Suprapubic skin (tissue), 4 donors: ENCODE data around the gene ACACB. TPM values are rescaled to one million over a fixed set of nuclear protein-coding genes. Genes with fewer than 3 reads are reported as not detected.
A peak's percentile ranks its signal among the peaks of the same experiment; 100 is the strongest.

Experiments
- DNase-seq, 2 donors: peaks; one replicate each; pipeline ENCODE4 v3.0.0-alpha.2; 2019; ENCODE audit warnings: low spot score in 2 of 2
- H3K27ac ChIP-seq: fragments of 200-600 bp; sonication (generic); one replicate; pipeline ENCODE4 v1.5.1; 2019
- H3K27me3 ChIP-seq: fragments of 200-600 bp; sonication (generic); one replicate; pipeline ENCODE4 v1.5.1; 2019
- H3K36me3 ChIP-seq: fragments of 200-600 bp; sonication (generic); one replicate; pipeline ENCODE4 v1.5.1; 2019
- H3K4me1 ChIP-seq: fragments of 200-600 bp; sonication (generic); one replicate; pipeline ENCODE4 v1.5.1; 2019
- H3K4me3 ChIP-seq: fragments of 200-600 bp; sonication (generic); one replicate; pipeline ENCODE4 v1.5.1; 2019; ENCODE audit warnings: mild to moderate bottlenecking
- H3K9me3 ChIP-seq: fragments of 200-600 bp; sonication (generic); one replicate; pipeline ENCODE4 v1.5.1; 2019
- CTCF ChIP-seq, 2 donors: fragments of 200-600 bp in 1 of 2; fragments of 450-650 bp in 1 of 2; sonication (generic) in 1 of 2; IDR thresholded peaks; one replicate each; pipeline ENCODE4 v1.5.1; 2016 to 2019; ENCODE audit warnings: antibody characterized with exemption in 2 of 2, mild to moderate bottlenecking in 1 of 2, moderate library complexity in 1 of 2
- EP300 ChIP-seq: sonication (generic); formaldehyde crosslinking; IDR thresholded peaks from one replicate; pipeline ENCODE4 v1.6.1; 2017; ENCODE audit warnings: antibody characterized with exemption
- POLR2A ChIP-seq, 2 donors: fragments of 450-650 bp; IDR thresholded peaks; one replicate each; pipeline ENCODE4 v1.6.1; 2017; ENCODE audit warnings: antibody characterized with exemption in 2 of 2, mild to moderate bottlenecking in 2 of 2, moderate library complexity in 2 of 2
- POLR2AphosphoS5 ChIP-seq, 3 donors: sonication (generic); formaldehyde crosslinking; IDR thresholded peaks; one replicate each; pipeline ENCODE4 v1.6.1; 2017; ENCODE audit warnings: antibody characterized with exemption in 3 of 3
- WGBS: methylation state at CpG from one replicate; pipeline ENCODE4 v1.1.5; 2018; 5-methylcytosine and 5-hydroxymethylcytosine counted together
- total RNA-seq, 4 donors: library from RNA; depleted of rRNA; stranded (reverse); fragments of >200 nt; gene quantifications; one replicate each; pipeline ENCODE4 v1.1.0, GENCODE V29; 2016

ACACB gene
- total RNA-seq, 4 donors from 2014 or later = 19.2 to 90.8 (median 56.9) TPM

- no peaks in the 10 kb centered on the region for H3K27me3 ChIP-seq
- peaks cover 22% of the 10 kb centered on the region for H3K4me1 ChIP-seq
- 71% methylated on average over 2 of the region's 2 CpGs for WGBS
- no peaks in the 10 kb centered on the region for H3K36me3 ChIP-seq
- H3K27ac ChIP-seq = no peak overlapping the region
- DNase-seq = no peak
- no peaks in the 10 kb centered on the region for H3K9me3 ChIP-seq
- H3K4me3 ChIP-seq = no peak overlapping the region
- TF ChIP-seq POLR2AphosphoS5 (IDR thresholded peaks at IDR 0.05) = no peak
- no peak for TF ChIP-seq EP300
- no peak for TF ChIP-seq POLR2A (IDR thresholded peaks at IDR 0.05)
- TF ChIP-seq CTCF (IDR thresholded peaks at IDR 0.05) = no peak
These were observed 3.7 kb downstream of the ACACB start for GRCh38 chr12:109120095-109120494.

- WGBS = 74% methylated on average over 4 of the region's 4 CpGs
- no peak for DNase-seq
- H3K36me3 ChIP-seq = no peaks in the 10 kb centered on the region
- no peak for TF ChIP-seq POLR2AphosphoS5 (IDR thresholded peaks at IDR 0.05)
- TF ChIP-seq CTCF (IDR thresholded peaks at IDR 0.05) = no peak
- no peak for TF ChIP-seq EP300
- no peak for TF ChIP-seq POLR2A (IDR thresholded peaks at IDR 0.05)
- H3K9me3 ChIP-seq = no peaks in the 10 kb centered on the region
- H3K27me3 ChIP-seq = no peaks in the 10 kb centered on the region
- H3K4me3 ChIP-seq = no peak overlapping the region
- no peak overlapping the region for H3K27ac ChIP-seq
- H3K4me1 ChIP-seq = peaks cover 18% of the 10 kb centered on the region
These were observed 4.2 kb downstream of the ACACB start for GRCh38 chr12:109120557-109120956.

- WGBS = 90% methylated on average over 3 of the region's 3 CpGs
- H3K4me3 ChIP-seq = no peak overlapping the region
- H3K27me3 ChIP-seq = no peaks in the 10 kb centered on the region
- no peaks in the 10 kb centered on the region for H3K9me3 ChIP-seq
- H3K4me1 ChIP-seq = peaks cover 10% of the 10 kb centered on the region
- TF ChIP-seq CTCF (IDR thresholded peaks at IDR 0.05) = no peak
- TF ChIP-seq POLR2AphosphoS5 (IDR thresholded peaks at IDR 0.05) = no peak
- no peak for TF ChIP-seq EP300
- no peak for TF ChIP-seq POLR2A (IDR thresholded peaks at IDR 0.05)
- DNase-seq = no peak
- no peak overlapping the region for H3K27ac ChIP-seq
- H3K36me3 ChIP-seq = no peaks in the 10 kb centered on the region
These were observed 5.0 kb downstream of the ACACB start for GRCh38 chr12:109121346-109121880.

- no peaks in the 10 kb centered on the region for H3K36me3 ChIP-seq
- no peak overlapping the region for H3K27ac ChIP-seq
- H3K4me3 ChIP-seq = no peak overlapping the region
- WGBS = 86% methylated on average over 12 of the region's 12 CpGs
- peaks cover 7% of the 10 kb centered on the region for H3K4me1 ChIP-seq
- peak in 1 of 2 donors; percentile 37 for DNase-seq
- H3K27me3 ChIP-seq = no peaks in the 10 kb centered on the region
- H3K9me3 ChIP-seq = no peaks in the 10 kb centered on the region
- no peak for TF ChIP-seq EP300
- no peak for TF ChIP-seq CTCF (IDR thresholded peaks at IDR 0.05)
- no peak for TF ChIP-seq POLR2A (IDR thresholded peaks at IDR 0.05)
- no peak for TF ChIP-seq POLR2AphosphoS5 (IDR thresholded peaks at IDR 0.05)
These were observed 8.7 kb downstream of the ACACB start for GRCh38 chr12:109124878-109125648.

- Histone ChIP-seq H3K4me3 (no peak overlapping the region), H3K9me3 (no peaks in the 10 kb centered on the region), H3K4me1 (peaks cover 10% of the 10 kb centered on the region), H3K27me3 (no peaks in the 10 kb centered on the region), H3K27ac (no peak overlapping the region), H3K36me3 (no peaks in the 10 kb centered on the region)
- WGBS = 93% methylated on average over 7 of the region's 7 CpGs
- peak in 1 of 2 donors; percentile 19 for DNase-seq
- TF ChIP-seq POLR2AphosphoS5 (IDR thresholded peaks at IDR 0.05) = no peak
- no peak for TF ChIP-seq CTCF (IDR thresholded peaks at IDR 0.05)
- no peak for TF ChIP-seq EP300
- TF ChIP-seq POLR2A (IDR thresholded peaks at IDR 0.05) = no peak
These were observed 9.4 kb downstream of the ACACB start for GRCh38 chr12:109125791-109126190.
